LNCaP clone FGC (cell line): ENCODE measurements around the gene SMIM10L1.
A peak's percentile ranks its signal among the peaks of the same experiment; 100 is the strongest.

Experiments used
- DNase-seq: peaks from one replicate; pipeline ENCODE4 v3.0.0-alpha.2; 2011; ENCODE audit warnings: low read depth
- H3K4me3 ChIP-seq: 2 replicates; pipeline ENCODE4 v1.5.1; 2011; ENCODE audit warnings: mild to moderate bottlenecking, low read depth, low read length, control low read depth
- TF ChIP-seq, protein P1 (sequence below): IDR thresholded peaks from 2 replicates; pipeline ENCODE4 v1.5.1; 2012; ENCODE audit warnings: mild to moderate bottlenecking; ENCODE audit not compliant: control insufficient read depth, insufficient read depth; ENCODE audit errors: extremely low read depth

SMIM10L1 gene

DNA sequence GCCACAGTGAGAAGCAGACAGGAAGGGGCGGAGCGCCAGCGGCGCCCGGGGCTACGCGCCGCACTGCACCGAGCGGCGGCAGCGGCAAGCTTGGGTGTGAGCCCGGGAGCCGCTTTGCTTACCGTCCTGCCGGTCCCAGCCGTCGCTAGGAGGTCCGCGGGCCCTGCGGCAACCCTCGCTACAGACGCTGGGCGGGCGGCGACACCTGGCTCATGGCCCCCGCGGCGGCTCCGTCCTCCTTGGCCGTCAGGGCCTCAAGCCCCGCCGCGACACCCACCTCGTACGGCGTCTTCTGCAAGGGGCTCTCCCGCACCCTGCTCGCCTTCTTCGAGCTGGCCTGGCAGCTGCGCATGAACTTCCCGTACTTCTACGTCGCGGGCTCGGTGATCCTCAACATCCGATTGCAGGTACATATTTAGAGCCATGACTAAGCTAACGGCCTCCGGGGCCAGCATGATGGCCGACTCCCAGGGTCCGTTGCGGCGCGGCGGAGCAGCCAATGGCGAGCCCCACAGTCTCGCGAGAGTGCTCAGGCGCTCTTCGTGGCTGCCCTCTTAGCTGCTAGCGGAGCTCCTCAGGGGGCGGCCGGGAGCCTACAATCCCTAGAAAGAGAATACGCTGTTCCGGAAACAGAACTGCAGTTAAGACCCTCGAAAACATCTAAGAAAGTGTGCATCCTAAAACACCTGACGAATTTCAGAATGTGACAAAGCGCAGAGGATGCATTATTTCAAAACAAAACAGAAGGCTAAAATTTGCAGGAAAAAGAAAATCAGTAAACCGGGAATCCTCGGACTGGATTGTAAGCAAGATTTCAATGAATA, at the start of gene SMIM10L1:
Gene SMIM10L1, plus strand, starts transcription at position 50 of the 824 bp plus-strand sequence. Its CDS starts 163 bp downstream, at position 213.
- peak within 1 kb of the TSS; percentile 80 for H3K4me3 ChIP-seq
- DNase-seq = peak; percentile 81
- TF ChIP-seq, protein P1, sequence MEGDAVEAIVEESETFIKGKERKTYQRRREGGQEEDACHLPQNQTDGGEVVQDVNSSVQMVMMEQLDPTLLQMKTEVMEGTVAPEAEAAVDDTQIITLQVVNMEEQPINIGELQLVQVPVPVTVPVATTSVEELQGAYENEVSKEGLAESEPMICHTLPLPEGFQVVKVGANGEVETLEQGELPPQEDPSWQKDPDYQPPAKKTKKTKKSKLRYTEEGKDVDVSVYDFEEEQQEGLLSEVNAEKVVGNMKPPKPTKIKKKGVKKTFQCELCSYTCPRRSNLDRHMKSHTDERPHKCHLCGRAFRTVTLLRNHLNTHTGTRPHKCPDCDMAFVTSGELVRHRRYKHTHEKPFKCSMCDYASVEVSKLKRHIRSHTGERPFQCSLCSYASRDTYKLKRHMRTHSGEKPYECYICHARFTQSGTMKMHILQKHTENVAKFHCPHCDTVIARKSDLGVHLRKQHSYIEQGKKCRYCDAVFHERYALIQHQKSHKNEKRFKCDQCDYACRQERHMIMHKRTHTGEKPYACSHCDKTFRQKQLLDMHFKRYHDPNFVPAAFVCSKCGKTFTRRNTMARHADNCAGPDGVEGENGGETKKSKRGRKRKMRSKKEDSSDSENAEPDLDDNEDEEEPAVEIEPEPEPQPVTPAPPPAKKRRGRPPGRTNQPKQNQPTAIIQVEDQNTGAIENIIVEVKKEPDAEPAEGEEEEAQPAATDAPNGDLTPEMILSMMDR = no peak

DNA sequence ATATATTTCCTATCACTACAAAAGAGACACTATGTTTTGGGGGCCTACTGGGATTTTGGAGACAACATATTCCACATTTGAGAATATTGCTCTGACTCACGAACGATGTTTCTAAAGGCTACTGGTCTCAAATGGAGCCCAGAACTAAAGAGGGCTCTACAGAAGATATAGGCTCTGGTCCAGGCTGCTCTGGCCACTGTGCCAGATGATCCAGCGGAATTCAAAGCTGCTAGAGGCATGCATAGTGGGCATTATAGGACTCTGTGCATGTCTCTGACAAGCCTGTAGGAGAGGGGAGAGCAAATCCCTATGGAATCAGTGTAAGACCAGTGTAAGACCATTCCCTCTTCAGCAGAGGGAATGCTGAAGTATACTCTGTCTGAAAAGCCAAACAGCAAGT, 40.6 kb upstream of the SMIM10L1 start:
- TF ChIP-seq, protein P1 = no peak
- no peak overlapping the region for H3K4me3 ChIP-seq
- DNase-seq = no peak

DNA sequence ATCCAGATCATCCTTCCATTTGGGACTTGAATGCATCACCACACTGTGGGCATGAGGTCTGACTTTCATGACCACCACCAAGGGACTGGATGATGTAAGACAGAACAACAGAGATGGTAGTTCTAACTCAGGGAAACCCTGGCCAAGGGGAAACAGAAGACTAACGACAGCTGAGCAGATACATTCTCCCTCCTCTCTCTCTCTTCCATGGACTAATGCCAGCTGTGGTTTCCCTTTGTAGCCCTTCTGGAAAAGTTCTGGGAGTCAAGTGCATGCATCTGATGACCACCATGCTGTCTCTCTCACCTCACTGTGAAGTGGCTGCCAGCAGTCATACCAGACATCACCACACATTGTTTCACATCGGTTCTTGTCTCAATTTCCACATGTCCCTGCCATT, 40.0 kb upstream of the SMIM10L1 start:
- H3K4me3 ChIP-seq = no peak overlapping the region
- TF ChIP-seq, protein P1 = no peak
- DNase-seq = no peak

DNA sequence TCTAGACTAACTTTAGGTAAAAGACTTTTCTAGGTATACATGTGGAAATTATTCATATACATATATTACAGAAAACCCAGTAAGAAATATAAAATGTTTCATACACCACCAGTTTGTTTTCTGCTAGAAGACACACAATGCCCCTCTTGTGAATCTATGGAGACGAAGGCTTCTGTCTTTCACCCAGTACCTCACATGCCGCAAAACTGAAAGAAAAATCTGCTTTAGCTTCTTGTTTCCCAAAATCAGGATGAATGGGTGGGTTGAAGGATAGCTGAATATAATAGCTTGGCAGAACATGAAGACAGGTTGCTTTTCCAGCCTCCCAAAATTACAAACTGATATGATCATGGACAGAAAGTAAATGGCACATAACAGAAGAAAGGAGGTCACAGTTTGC, 37.8 kb upstream of the SMIM10L1 start:
- no peak overlapping the region for H3K4me3 ChIP-seq
- TF ChIP-seq, protein P1 = no peak
- no peak for DNase-seq

DNA sequence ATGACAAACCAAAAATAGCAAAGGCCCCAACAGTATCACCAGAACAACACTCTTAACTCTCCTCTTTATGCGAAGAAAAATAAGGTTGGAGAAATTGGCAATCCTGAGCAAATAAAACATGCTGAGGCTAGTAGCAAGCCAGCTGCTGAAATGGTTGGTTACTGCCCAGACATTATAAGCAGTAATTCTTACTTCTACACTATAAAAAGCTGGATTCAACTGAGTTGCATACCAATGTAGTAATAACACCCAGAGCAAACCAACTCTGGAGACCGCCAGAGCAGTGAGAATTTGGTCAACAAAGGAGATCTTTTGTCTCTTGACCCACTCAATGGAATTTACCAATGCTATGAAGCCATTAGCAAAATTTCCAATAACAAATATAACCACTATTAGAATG, 37.2 kb upstream of the SMIM10L1 start:
- TF ChIP-seq, protein P1 = no peak
- no peak for DNase-seq
- no peak overlapping the region for H3K4me3 ChIP-seq

DNA sequence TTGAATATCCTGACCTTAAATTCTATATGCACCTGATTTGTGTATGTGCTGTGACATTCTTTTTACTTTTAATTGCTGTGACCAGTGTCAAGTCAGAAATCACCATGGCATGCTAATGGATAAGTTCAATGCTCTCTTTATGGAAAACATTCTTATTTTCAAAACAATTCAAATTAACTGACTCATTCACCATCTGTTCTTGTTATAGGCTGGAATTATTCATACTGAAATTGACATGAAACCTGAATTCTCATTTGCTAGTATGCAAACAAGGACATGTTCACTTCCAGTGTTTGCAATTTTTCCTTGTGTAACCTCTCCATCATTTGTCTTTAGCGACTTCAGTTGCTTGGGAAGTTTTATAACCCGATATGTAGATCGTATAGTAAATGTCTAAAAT, 36.7 kb upstream of the SMIM10L1 start, which contains the start of gene TAS2R30:
Gene TAS2R30, minus strand, starts transcription at position 340 of the 400 bp plus-strand sequence. CDS start 400 bp downstream, outside the sequence.
- no peak within 1 kb of the TSS for H3K4me3 ChIP-seq
- TF ChIP-seq, protein P1 = no peak
- no peak for DNase-seq
